ENCODE data around the gene TM9SF4.
"Not testable (repeated sequence)": the region's sequence is repeated elsewhere in the genome, so short reads cannot be mapped to it uniquely, and the experiment has no call there.

Gene TM9SF4

GRCh38 chr20:32158943-32159660 lies 49.6 kb downstream of the TM9SF4 start:
- no peak for DNase-seq (ENCODE audit: low read depth)

- no peak for DNase-seq (ENCODE audit: low read depth)
Observed at GRCh38 chr20:32159766-32160221, 50.3 kb downstream of the TM9SF4 start.

- no peak for DNase-seq (ENCODE audit: low read depth)
Observed at GRCh38 chr20:32160341-32160740, 50.8 kb downstream of the TM9SF4 start.

GRCh38 chr20:32162351-32162750 lies 52.8 kb downstream of the TM9SF4 start:
- DNase-seq (ENCODE audit: low read depth), result no peak

- no peak for DNase-seq (ENCODE audit: low read depth)
Observed at GRCh38 chr20:32163951-32164350, 54.4 kb downstream of the TM9SF4 start.

GRCh38 chr20:32164984-32165735 lies 55.6 kb downstream of the TM9SF4 start:
- DNase-seq (ENCODE audit: low read depth), result no peak

- no peak for DNase-seq (ENCODE audit: low read depth)
Observed at GRCh38 chr20:32165836-32166545, 56.5 kb downstream of the TM9SF4 start.

GRCh38 chr20:32167552-32167951 lies 58.0 kb downstream of the TM9SF4 start:
- no peak for DNase-seq (ENCODE audit: low read depth)

GRCh38 chr20:32168184-32168910 lies 58.8 kb downstream of the TM9SF4 start:
- DNase-seq (ENCODE audit: low read depth), result no peak

- DNase-seq (ENCODE audit: low read depth), result not testable (repeated sequence)
Observed at GRCh38 chr20:32177696-32178095, 68.2 kb downstream of the TM9SF4 start.

- no peak for DNase-seq (ENCODE audit: low read depth)
Observed at GRCh38 chr20:32179515-32179914, 70.0 kb downstream of the TM9SF4 start.

- DNase-seq (ENCODE audit: low read depth), result no peak
Observed at GRCh38 chr20:32179934-32180333, 70.4 kb downstream of the TM9SF4 start.

GRCh38 chr20:32181606-32182005 lies 72.1 kb downstream of the TM9SF4 start:
- DNase-seq (ENCODE audit: low read depth), result no peak

GRCh38 chr20:32183947-32184635 lies 74.6 kb downstream of the TM9SF4 start:
- no peak for DNase-seq (ENCODE audit: low read depth)

GRCh38 chr20:32184961-32185603 lies 75.6 kb downstream of the TM9SF4 start:
- DNase-seq (ENCODE audit: low read depth), result no peak

- DNase-seq (ENCODE audit: low read depth), result no peak
Observed at GRCh38 chr20:32186506-32186905, 77.0 kb downstream of the TM9SF4 start.

GRCh38 chr20:32188376-32189122 lies 79.0 kb downstream of the TM9SF4 start:
- no peak for DNase-seq (ENCODE audit: low read depth)

GRCh38 chr20:32189123-32189410 lies 79.6 kb downstream of the TM9SF4 start:
- no peak for DNase-seq (ENCODE audit: low read depth)

GRCh38 chr20:32189691-32190615 lies 80.4 kb downstream of the TM9SF4 start:
- peak; percentile 38 for DNase-seq (ENCODE audit: low read depth)

All from stimulated activated CD8-positive, alpha-beta memory T cell treated with anti-CD3 and anti-CD28 coated beads, Interleukin-4, amount 100 ng/mL, for 24 hours (primary cell).